ENCODE data around the gene NRSN2. TPM values are rescaled to one million over a fixed set of nuclear protein-coding genes. Genes with fewer than 3 reads are reported as not detected.

NRSN2 gene
- total and polyA plus RNA-seq, 2 donors (not counting 3 experiments of a cell fraction or from before 2014, with no cell fraction given): 36.9 to 64.1 TPM

DNA sequence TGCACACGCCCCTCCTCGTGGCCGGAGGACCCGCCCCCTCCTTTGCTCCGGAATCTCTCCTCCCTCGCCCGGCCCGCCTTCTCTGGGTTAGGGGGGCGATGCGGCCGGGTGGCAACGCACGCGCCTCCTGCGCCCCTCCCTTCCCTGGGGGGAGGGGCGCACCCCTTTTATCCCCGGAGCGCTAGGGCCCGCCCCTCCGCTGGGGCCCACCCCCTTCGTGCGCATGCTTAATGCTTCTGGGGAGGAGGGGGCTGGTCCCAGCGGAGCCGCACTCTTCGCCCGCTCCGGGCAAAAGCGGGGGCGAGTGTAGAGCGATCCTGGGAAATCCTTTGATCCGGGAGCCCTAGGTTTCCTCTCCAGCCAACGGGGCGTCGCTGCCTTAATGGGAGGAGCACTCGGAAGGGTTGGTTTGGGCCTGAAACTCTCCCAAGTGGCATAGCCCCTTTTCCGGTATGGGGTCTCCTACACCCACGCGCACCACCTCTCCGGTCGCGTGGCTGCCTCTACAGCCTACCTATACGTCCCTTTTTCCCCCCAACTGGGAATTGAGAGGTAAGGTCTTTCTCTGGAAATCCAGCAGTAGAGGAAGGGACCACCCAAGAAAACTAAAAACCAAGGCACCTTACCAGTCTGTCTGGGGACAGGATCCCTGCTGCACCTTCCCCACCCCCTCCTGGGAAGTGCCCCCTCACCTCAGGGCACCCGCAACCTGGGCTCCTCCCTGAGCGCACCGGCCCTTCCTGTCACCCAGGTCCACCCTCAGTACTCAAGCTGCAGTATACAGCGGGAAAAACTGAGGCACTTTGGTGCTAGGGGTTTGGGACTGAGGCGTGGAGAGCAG lies 19.5 kb upstream of the NRSN2 start:
- H3K9me3 ChIP-seq (replicated peaks; ENCODE audit: control insufficient read depth, insufficient read depth, low read length): no peaks in the 10 kb centered on the region
- H3K36me3 ChIP-seq (ENCODE audit: control insufficient read depth in 2 of 2, extremely low read depth in 1 of 2, insufficient read depth in 2 of 2, low read length in 2 of 2): no peaks in the 10 kb centered on the region
- dilution Hi-C loops (cut with MboI; ENCODE audit: extremely low pct_ligation_motif_present, low sequenced_read_pairs): no loop called here
- no peak overlapping the region for H3K27ac ChIP-seq (ENCODE audit: insufficient read depth, low read depth, low read length)
- H2AFZ ChIP-seq (ENCODE audit: low read depth, low read length): no peak overlapping the region
- H3K4me3 ChIP-seq (replicated peaks in 1 of 3; ENCODE audit: insufficient read depth in 1 of 3, low read depth in 1 of 3, low read length in 3 of 3): peak overlapping the region; percentile 54 to 73 (median 69)
- H3K4me2 ChIP-seq (ENCODE audit: insufficient read depth, low read length): peak overlapping the region; percentile 84
- H3K9me1 ChIP-seq (replicated peaks; ENCODE audit: control insufficient read depth, extremely low read depth, insufficient read depth, low read length): no peaks in the 10 kb centered on the region
- intact Hi-C loops (cut with micrococcal nuclease): loop anchor here (1.0 kb wide), 2 partner anchors 20 to 37 kb away; partner anchors contain the start of genes C20orf96 and NRSN2
- peak; percentile 92 for DNase-seq (ENCODE audit: low read depth, low spot score)
- ChIA-PET POLR2A (interaction anchor here (1.0 kb wide), 1 partner anchor 29 kb away, joined by 4 read pairs; no protein-coding TSS in a partner anchor), CTCF (interaction anchor here (0.6 to 4.6 kb wide), 3 partner anchors 9 to 28 kb away, joined by 3 to 42 read pairs (median 42); partner anchors contain the start of genes NRSN2 and ZCCHC3)
- TF ChIP-seq MYC (IDR thresholded peaks at IDR 0.05; ENCODE audit: low read depth, low read length): peak; percentile 44
- TF ChIP-seq, protein P1, sequence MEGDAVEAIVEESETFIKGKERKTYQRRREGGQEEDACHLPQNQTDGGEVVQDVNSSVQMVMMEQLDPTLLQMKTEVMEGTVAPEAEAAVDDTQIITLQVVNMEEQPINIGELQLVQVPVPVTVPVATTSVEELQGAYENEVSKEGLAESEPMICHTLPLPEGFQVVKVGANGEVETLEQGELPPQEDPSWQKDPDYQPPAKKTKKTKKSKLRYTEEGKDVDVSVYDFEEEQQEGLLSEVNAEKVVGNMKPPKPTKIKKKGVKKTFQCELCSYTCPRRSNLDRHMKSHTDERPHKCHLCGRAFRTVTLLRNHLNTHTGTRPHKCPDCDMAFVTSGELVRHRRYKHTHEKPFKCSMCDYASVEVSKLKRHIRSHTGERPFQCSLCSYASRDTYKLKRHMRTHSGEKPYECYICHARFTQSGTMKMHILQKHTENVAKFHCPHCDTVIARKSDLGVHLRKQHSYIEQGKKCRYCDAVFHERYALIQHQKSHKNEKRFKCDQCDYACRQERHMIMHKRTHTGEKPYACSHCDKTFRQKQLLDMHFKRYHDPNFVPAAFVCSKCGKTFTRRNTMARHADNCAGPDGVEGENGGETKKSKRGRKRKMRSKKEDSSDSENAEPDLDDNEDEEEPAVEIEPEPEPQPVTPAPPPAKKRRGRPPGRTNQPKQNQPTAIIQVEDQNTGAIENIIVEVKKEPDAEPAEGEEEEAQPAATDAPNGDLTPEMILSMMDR (IDR thresholded peaks at IDR 0.05; ENCODE audit: extremely low read depth in 1 of 2, insufficient read depth in 1 of 2, low read depth in 1 of 2, low read length in 2 of 2): no peak
- TF ChIP-seq, protein P2, sequence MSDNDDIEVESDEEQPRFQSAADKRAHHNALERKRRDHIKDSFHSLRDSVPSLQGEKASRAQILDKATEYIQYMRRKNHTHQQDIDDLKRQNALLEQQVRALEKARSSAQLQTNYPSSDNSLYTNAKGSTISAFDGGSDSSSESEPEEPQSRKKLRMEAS (IDR thresholded peaks at IDR 0.05; ENCODE audit: insufficient read depth, insufficient read length): peak; percentile 37
- TF ChIP-seq JUN (IDR thresholded peaks at IDR 0.05; ENCODE audit: borderline replicate concordance, insufficient read depth, insufficient read length, low read depth): no peak
- no peak for TF ChIP-seq FOS (IDR thresholded peaks at IDR 0.05; ENCODE audit: borderline replicate concordance, insufficient read depth, low read length)
- TF ChIP-seq GATA2 (IDR thresholded peaks at IDR 0.05; ENCODE audit: insufficient read depth, insufficient read length, low read depth, low read length): no peak
- peak; percentile 39 for TF ChIP-seq POLR2A (IDR thresholded peaks at IDR 0.05; ENCODE audit: low read depth, low read length)
- peak; percentile 62 for TF ChIP-seq POLR2AphosphoS5 (IDR thresholded peaks at IDR 0.05; ENCODE audit: insufficient read depth, low read depth, low read length)
- TF ChIP-seq EZH2 (IDR thresholded peaks at IDR 0.05; ENCODE audit: borderline replicate concordance, low read depth, low read length, severe bottlenecking): no peak
- peaks cover 15% of the 10 kb centered on the region for H3K79me2 ChIP-seq (ENCODE audit: control insufficient read depth, insufficient read depth, low read length)
- H3K27me3 ChIP-seq (ENCODE audit: control insufficient read depth in 2 of 2, insufficient read depth in 2 of 2, low read length in 2 of 2): no peaks in the 10 kb centered on the region
- no peaks in the 10 kb centered on the region for H4K20me1 ChIP-seq (replicated peaks; ENCODE audit: control insufficient read depth, extremely low read depth, insufficient read depth, low read length)
- peak overlapping the region; percentile 64 for H3K9ac ChIP-seq (replicated peaks; ENCODE audit: extremely low read depth, insufficient read depth, low read length)
- BruUV-seq (replicated peaks): TSS peak; percentile 43
- peaks cover 25% of the 10 kb centered on the region for H3K4me1 ChIP-seq (ENCODE audit: control insufficient read depth, extremely low read depth, insufficient read depth, low read length)
- FAIRE-seq: peak; percentile 81
